GM19455 (cell line): ENCODE data around the gene FAM221B.

ENCODE experiments used
- ATAC-seq: cut with Tn5 transposase; IDR thresholded peaks from one replicate; pipeline ENCODE4 v1.9.1; 2021; ENCODE audit not compliant: unreplicated experiment

The FAM221B gene

GRCh38 chr9:35792024-35792813 lies 36.3 kb downstream of the FAM221B start:
- ATAC-seq = no peak

DNA sequence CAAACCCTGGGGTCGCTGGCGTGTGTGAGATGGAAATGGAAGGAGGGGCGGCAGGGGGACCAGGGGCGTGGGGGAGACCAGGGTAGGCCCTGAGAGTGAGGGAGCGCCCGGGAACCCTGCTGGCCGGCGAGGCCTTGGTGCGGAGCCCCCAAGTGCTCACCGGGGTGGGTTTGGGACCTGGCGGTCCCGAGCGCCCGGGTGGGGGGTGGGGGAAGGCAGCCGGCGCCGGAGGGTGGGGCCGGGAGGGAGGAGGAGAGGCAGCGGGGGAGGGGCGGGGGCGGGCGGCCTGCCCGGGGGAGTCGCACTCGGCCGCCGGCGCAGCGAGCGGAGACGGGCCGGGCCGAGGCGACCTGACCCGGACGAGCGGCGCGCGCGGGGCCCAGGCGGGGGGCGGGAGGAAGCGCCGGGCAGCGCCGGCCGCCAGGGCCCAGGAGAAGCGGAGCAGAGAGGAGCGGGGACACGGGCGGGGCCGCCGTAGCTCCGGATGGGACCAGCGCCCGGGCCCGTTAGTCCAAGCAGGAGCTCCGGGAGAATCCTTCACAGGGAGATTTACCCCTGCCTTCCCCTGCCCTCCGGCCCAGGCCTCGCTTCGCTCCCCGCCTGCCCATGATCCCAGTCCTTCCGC lies 37.1 kb downstream of the FAM221B start, which contains the start of gene NPR2:
Gene NPR2 (plus strand): TSS at position 295 of the 625 bp plus-strand sequence. CDS start 818 bp downstream, outside the sequence.
- ATAC-seq = no peak

- no peak for ATAC-seq
Measured at GRCh38 chr9:35790385-35791296, 37.9 kb downstream of the FAM221B start.

GRCh38 chr9:35790025-35790384 lies 38.5 kb downstream of the FAM221B start:
- no peak for ATAC-seq

- no peak for ATAC-seq
Measured at GRCh38 chr9:35789541-35789940, 39.0 kb downstream of the FAM221B start.

- no peak for ATAC-seq
Measured at GRCh38 chr9:35783418-35783817, 45.1 kb downstream of the FAM221B start.

DNA sequence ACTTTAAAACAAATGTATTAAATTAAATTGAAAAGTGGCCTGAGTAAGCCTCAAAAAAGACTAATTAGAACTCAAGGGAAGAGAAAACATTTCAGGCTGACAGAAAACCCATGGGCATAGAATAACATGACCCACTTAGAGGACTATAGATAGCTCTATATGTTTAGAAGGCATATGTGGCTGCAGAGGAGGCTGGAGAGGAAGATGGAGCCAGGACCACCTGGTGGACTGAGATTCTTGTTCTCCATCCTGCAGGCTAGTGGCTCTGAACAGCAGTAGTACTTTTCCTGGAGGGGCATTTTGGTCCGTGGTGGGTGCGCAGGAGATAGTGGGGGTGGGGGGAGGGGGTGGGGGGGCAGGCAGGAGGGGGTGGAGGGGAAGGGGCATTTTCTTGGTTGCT lies 47.5 kb downstream of the FAM221B start:
- ATAC-seq = no peak

DNA sequence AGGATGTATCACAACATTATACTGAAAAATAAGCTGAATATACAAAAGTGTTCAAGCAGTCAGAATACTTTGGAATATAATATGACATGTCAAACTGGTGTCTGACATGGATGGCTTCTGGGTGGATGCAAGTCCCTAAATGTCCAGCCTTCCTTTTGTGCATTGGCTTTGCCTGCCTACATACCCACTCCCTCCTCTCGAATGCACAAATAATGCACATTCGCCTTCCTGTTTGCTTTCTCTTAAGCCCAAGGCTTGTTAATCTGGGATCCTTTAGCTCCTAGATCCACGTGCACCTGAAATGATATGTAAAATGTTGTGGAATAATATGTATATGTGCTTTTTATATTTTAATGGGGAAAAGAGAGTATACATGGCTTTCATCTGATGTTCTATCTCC lies 50.0 kb downstream of the FAM221B start:
- no peak for ATAC-seq

GRCh38 chr9:35776018-35776417 lies 52.5 kb downstream of the FAM221B start:
- no peak for ATAC-seq

DNA sequence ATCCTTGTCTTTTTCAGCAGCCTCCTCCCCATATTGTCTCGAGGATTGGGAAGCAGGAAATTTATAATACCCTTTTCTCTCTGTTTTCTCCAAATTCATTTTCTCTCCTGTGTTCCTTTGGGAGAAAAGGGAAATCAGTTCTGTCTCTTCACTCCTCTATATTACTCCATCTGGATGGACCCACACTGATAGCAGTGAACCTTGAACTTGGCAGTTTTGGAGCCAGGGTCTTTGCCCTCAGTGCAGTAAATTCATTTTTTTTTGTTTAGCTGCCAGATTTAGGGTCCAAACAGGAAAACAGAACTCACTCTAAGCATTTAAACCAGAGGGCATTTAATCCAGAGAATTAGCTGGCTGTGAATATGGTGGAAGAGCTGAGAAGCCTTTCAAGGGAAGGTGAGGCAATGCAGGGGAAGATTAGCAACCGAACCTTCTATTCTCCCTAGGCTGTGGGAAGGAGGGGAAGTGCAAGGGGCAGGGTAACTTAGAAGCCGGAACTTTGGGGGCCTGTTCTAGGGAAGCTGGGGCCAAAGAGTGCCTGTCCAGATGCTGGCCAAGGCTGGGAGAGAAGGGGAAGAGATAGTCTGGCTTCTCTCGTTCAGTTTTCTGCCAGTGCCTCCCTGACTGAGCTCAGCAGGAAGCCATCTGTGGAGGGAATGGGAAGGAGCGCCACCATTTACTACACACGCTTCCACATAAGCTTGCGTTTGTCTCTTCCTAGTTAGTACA lies 53.5 kb downstream of the FAM221B start:
- ATAC-seq = no peak

DNA sequence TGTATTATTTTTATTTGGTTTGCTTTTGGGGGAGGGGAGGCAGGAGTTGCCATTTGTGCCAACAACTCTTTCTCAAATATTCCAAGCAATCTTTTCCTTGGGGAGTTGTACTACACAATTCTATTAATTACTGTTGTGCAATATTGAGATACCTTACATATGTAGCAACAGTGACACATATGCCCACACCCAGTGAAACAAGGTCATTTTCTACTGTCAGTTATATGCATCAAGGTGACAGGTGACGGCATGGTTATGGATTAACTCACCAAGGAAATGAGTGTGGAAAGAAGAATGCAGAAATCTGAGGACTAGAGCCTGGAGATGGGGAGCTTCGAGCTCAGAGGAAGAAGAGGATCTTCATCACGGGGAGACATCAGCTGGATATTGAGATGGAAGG lies 56.6 kb downstream of the FAM221B start:
- no peak for ATAC-seq

- no peak for ATAC-seq
Measured at GRCh38 chr9:35771534-35771933, 57.0 kb downstream of the FAM221B start.

GRCh38 chr9:35771075-35771433 lies 57.5 kb downstream of the FAM221B start:
- ATAC-seq = no peak

GRCh38 chr9:35769763-35770162 lies 58.8 kb downstream of the FAM221B start:
- no peak for ATAC-seq

DNA sequence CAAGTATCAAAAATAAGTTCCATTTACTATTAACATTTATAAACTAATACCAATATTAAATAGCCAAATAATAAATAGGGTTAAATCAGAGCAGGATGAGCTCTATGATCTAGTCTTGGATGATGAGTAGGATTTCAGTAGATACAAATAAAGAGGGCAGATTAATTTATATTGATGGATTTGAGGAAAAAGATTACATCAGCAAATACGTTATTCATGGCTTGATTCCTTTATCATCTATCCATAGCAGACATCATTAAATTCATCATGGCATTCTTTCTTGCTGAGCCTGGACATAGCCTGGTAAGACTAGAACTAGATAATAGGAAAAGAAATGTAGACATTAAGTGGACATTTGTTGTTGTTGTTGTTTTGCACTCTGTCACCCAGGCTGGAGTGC lies 61.1 kb downstream of the FAM221B start:
- no peak for ATAC-seq

DNA sequence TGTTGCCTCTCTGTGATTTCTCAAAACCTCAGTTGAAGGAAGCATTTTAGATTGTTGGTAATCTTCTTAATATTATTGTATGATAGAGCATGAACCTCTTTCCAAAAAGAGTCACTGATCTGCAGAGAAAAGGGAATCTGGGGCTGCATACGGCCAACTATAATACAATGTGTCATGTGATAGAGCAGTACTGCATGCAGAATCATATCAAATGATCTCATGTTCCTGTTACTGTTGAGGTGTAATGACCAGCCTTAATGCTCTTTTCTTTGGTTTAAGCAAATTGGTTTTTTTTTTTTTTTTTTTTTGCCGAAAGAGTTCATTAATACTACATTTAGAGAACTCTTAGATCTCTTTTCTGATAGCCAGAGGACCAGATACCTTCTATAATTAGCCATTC lies 61.5 kb downstream of the FAM221B start:
- ATAC-seq = no peak
